GM23338 (cell line): ENCODE measurements around the gene GPR3. TPM values are rescaled to one million over a fixed set of nuclear protein-coding genes. Genes with fewer than 3 reads are reported as not detected.

ENCODE experiments used
- ATAC-seq: fragments of 200-7000 bp; cut with Tn5 transposase; 3 replicates; pipeline ENCODE4 v1.9.1; 2020
- DNase-seq: peaks from one replicate; pipeline ENCODE4 v3.0.0-alpha.2; 2015; ENCODE audit warnings: low spot score
- H2AFZ ChIP-seq: fragments of 200-600 bp; sonication (generic); 2 replicates; pipeline ENCODE4 v1.8.0; 2016; ENCODE audit warnings: antibody characterized with exemption, mild to moderate bottlenecking, moderate library complexity
- H3F3A ChIP-seq: fragments of 200-600 bp; sonication (generic); replicated peaks from 2 replicates; pipeline ENCODE4 v1.8.0; 2017; ENCODE audit warnings: antibody characterized with exemption, mixed run types, low read depth
- H3K27ac ChIP-seq: fragments of 200-600 bp; sonication (generic); 2 replicates; pipeline ENCODE4 v1.6.1; 2016; ENCODE audit warnings: low read depth
- H3K27me3 ChIP-seq: fragments of 200-600 bp; sonication (generic); 2 replicates; pipeline ENCODE4 v1.8.0; 2016; ENCODE audit warnings: mild to moderate bottlenecking, mixed run types, moderate library complexity; ENCODE audit not compliant: insufficient read depth
- H3K36me3 ChIP-seq: fragments of 200-600 bp; sonication (generic); 2 replicates; pipeline ENCODE4 v1.8.0; 2016; ENCODE audit warnings: mild to moderate bottlenecking; ENCODE audit not compliant: insufficient read depth
- H3K4me1 ChIP-seq: fragments of 200-600 bp; sonication (generic); 2 replicates; pipeline ENCODE4 v1.8.0; 2016; ENCODE audit warnings: mild to moderate bottlenecking, moderate library complexity; ENCODE audit not compliant: insufficient read depth
- H3K4me2 ChIP-seq: fragments of 200-600 bp; sonication (generic); 2 replicates; pipeline ENCODE4 v1.7.1; 2017; ENCODE audit warnings: mixed run types
- H3K4me3 ChIP-seq: fragments of 200-600 bp; sonication (generic); 2 replicates; pipeline ENCODE4 v1.6.1; 2016; ENCODE audit warnings: mixed run types
- H3K79me2 ChIP-seq: fragments of 200-600 bp; sonication (generic); replicated peaks from 2 replicates; pipeline ENCODE4 v1.8.0; 2017; ENCODE audit warnings: mild to moderate bottlenecking; ENCODE audit not compliant: insufficient read depth
- H3K9me2 ChIP-seq: fragments of 200-600 bp; sonication (generic); 2 replicates; pipeline ENCODE4 v1.8.0; 2017; ENCODE audit not compliant: insufficient read depth
- H4K20me1 ChIP-seq: fragments of 200-600 bp; sonication (generic); replicated peaks from 2 replicates; pipeline ENCODE4 v1.8.0; 2017; ENCODE audit warnings: mild to moderate bottlenecking; ENCODE audit not compliant: insufficient read depth
- H3K27ac Mint-ChIP-seq: 2 replicates; pipeline ENCODE4 v1.8.0; 2020; ENCODE audit warnings: inconsistent platforms, mild to moderate bottlenecking, moderate library complexity, mixed read lengths
- H3K27me3 Mint-ChIP-seq: 3 replicates; pipeline ENCODE4 v1.8.0; 2022; ENCODE audit warnings: low read depth, mild to moderate bottlenecking, moderate library complexity, mixed read lengths, inconsistent platforms; ENCODE audit not compliant: insufficient read depth, poor library complexity
- H3K36me3 Mint-ChIP-seq: 3 replicates; pipeline ENCODE4 v1.8.0; 2021; ENCODE audit warnings: low read depth, mild to moderate bottlenecking, inconsistent platforms, moderate library complexity, mixed read lengths
- H3K4me1 Mint-ChIP-seq: 3 replicates; pipeline ENCODE4 v1.8.0; 2020; ENCODE audit warnings: mild to moderate bottlenecking, inconsistent platforms, mixed read lengths
- H3K4me3 Mint-ChIP-seq: 3 replicates; pipeline ENCODE4 v1.8.0; 2021; ENCODE audit warnings: moderate library complexity, mild to moderate bottlenecking, inconsistent platforms, mixed read lengths
- H3K9me3 Mint-ChIP-seq: 3 replicates; pipeline ENCODE4 v1.8.0; 2020; ENCODE audit warnings: moderate library complexity, mild to moderate bottlenecking, inconsistent platforms, mixed read lengths
- CREB1 ChIP-seq: fragments of 250-450 bp; sonication (Bioruptor Pico); IDR thresholded peaks from 2 replicates; pipeline ENCODE4 v1.5.0; 2020; ENCODE audit warnings: low read depth, mild to moderate bottlenecking, moderate library complexity
- EZH2 ChIP-seq: fragments of 200-600 bp; sonication (generic); IDR thresholded peaks from one replicate; pipeline ENCODE4 v1.8.0; 2017; ENCODE audit warnings: antibody characterized with exemption, mild to moderate bottlenecking, low read depth; ENCODE audit not compliant: unreplicated experiment
- EZH2phosphoT487 ChIP-seq: fragments of 200-600 bp; sonication (generic); IDR thresholded peaks from one replicate; pipeline ENCODE4 v1.8.1; 2018; ENCODE audit warnings: antibody characterized with exemption; ENCODE audit not compliant: unreplicated experiment
- JUNB ChIP-seq: IDR thresholded peaks from one replicate; pipeline ENCODE4 v1.6.1; 2016; ENCODE audit warnings: antibody characterized with exemption; ENCODE audit not compliant: unreplicated experiment
- NANOG ChIP-seq: IDR thresholded peaks from 2 replicates; pipeline ENCODE4 v1.6.1; 2016; ENCODE audit warnings: antibody characterized with exemption, borderline replicate concordance
- POLR2AphosphoS5 ChIP-seq: IDR thresholded peaks from 2 replicates; pipeline ENCODE4 v1.6.1; 2016; ENCODE audit warnings: antibody characterized with exemption, low read depth
- STAT1 ChIP-seq: IDR thresholded peaks from one replicate; pipeline ENCODE4 v1.6.1; 2016; ENCODE audit warnings: antibody characterized with exemption; ENCODE audit not compliant: unreplicated experiment
- ZNF114 ChIP-seq: fragments of 250-450 bp; sonication (Bioruptor Pico); IDR thresholded peaks from 2 replicates; pipeline ENCODE4 v1.5.0; 2020; ENCODE audit warnings: mild to moderate bottlenecking, moderate library complexity
- ZNF331 ChIP-seq: fragments of 250-450 bp; sonication (Bioruptor Pico); IDR thresholded peaks from 2 replicates; pipeline ENCODE4 v1.5.0; 2020; ENCODE audit warnings: low read depth, mild to moderate bottlenecking, moderate library complexity
- polyA plus RNA-seq: library from polyadenylated mRNA; unstranded; fragments of >200 nt; fragmentation: Nextera tagmentation; extraction: Ambion mirVana; gene quantifications from 2 replicates; pipeline ENCODE4 v1.2.1, GENCODE V29; 2016
- total RNA-seq: library from RNA; depleted of rRNA; stranded (reverse); fragments of >200 nt; shearing (Covaris generic); gene quantifications from 2 replicates; pipeline ENCODE4 v1.2.3, GENCODE V29; 2014
- TF ChIP-seq, protein P1 (sequence below): IDR thresholded peaks from one replicate; pipeline ENCODE4 v1.6.1; 2018; ENCODE audit warnings: antibody characterized with exemption; ENCODE audit not compliant: unreplicated experiment
- TF ChIP-seq, protein P2 (sequence below): fragments of 250-450 bp; sonication (Bioruptor Pico); IDR thresholded peaks from 2 replicates; pipeline ENCODE4 v1.5.0; 2020; ENCODE audit warnings: mild to moderate bottlenecking, moderate library complexity
- TF ChIP-seq, protein P3 (sequence below), 2 experiments: fragments of 200-600 bp in 1 of 2; sonication (generic) in 1 of 2; conservative IDR thresholded peaks; 2 replicates each; pipeline versions ENCODE4 v1.5.1 to v1.6.1; 2016 to 2017; ENCODE audit warnings: antibody characterized with exemption in 2 of 2, low read depth in 2 of 2, mild to moderate bottlenecking in 2 of 2, moderate library complexity in 1 of 2
- TF ChIP-seq, protein P4 (sequence below): IDR thresholded peaks from 2 replicates; pipeline ENCODE4 v1.6.1; 2016; ENCODE audit warnings: antibody characterized with exemption

GPR3 gene
- total and polyA plus RNA-seq, 2 experiments from 2014 or later = 5.9 to 9.1 TPM

DNA sequence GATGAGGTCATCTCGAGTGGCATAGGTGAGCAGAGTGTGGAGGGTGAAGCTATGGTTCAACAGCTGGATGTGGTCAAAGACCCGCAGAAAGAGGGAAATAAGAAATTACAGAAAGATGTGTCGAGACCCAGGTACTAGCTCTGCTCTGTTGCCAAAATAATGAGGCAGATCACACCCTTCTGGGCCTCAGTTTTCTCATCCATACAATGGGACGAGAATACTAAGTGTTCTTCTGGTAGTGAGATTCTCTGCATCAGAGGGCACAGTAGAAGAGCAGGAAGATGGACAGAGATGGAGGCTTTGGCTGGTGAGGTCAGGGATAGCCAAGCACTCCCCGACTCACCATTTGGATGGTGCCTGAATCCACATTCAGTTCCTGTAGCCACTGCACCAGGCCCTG is 36.7 kb upstream of the GPR3 start:
- Mint-ChIP-seq H3K9me3 (no peaks in the 10 kb centered on the region; the same call in 2 of the 3 replicates), H3K27me3 (peaks cover 37% of the 10 kb centered on the region), H3K27ac (no peak overlapping the region), H3K4me3 (no peak overlapping the region), H3K4me1 (peaks cover 24% of the 10 kb centered on the region; the same call in 2 of the 3 replicates), H3K36me3 (peaks cover 5% of the 10 kb centered on the region; the same call in 1 of the 3 replicates)
- no peaks in the 10 kb centered on the region for H3K36me3 ChIP-seq
- peaks cover 30% of the 10 kb centered on the region for H3K27me3 ChIP-seq
- no peak overlapping the region for H3K4me3 ChIP-seq
- H2AFZ ChIP-seq = no peak overlapping the region
- no peaks in the 10 kb centered on the region for H3K9me2 ChIP-seq
- peaks cover 21% of the 10 kb centered on the region for H3K4me1 ChIP-seq
- no peak overlapping the region for H3K4me2 ChIP-seq
- H3F3A ChIP-seq = peaks cover 8% of the 10 kb centered on the region; the same call in 1 of the 2 replicates
- TF ChIP-seq STAT1 (no peak), ZNF114 (no peak), CREB1 (CRISPR knock-in tag) (no peak), EZH2phosphoT487 (no peak), EZH2 (no peak), ZNF331 (CRISPR knock-in tag) (no peak), NANOG (no peak), JUNB (no peak), POLR2AphosphoS5 (no peak)
- TF ChIP-seq, protein P1, sequence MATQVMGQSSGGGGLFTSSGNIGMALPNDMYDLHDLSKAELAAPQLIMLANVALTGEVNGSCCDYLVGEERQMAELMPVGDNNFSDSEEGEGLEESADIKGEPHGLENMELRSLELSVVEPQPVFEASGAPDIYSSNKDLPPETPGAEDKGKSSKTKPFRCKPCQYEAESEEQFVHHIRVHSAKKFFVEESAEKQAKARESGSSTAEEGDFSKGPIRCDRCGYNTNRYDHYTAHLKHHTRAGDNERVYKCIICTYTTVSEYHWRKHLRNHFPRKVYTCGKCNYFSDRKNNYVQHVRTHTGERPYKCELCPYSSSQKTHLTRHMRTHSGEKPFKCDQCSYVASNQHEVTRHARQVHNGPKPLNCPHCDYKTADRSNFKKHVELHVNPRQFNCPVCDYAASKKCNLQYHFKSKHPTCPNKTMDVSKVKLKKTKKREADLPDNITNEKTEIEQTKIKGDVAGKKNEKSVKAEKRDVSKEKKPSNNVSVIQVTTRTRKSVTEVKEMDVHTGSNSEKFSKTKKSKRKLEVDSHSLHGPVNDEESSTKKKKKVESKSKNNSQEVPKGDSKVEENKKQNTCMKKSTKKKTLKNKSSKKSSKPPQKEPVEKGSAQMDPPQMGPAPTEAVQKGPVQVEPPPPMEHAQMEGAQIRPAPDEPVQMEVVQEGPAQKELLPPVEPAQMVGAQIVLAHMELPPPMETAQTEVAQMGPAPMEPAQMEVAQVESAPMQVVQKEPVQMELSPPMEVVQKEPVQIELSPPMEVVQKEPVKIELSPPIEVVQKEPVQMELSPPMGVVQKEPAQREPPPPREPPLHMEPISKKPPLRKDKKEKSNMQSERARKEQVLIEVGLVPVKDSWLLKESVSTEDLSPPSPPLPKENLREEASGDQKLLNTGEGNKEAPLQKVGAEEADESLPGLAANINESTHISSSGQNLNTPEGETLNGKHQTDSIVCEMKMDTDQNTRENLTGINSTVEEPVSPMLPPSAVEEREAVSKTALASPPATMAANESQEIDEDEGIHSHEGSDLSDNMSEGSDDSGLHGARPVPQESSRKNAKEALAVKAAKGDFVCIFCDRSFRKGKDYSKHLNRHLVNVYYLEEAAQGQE = no peak
- TF ChIP-seq, protein P2, sequence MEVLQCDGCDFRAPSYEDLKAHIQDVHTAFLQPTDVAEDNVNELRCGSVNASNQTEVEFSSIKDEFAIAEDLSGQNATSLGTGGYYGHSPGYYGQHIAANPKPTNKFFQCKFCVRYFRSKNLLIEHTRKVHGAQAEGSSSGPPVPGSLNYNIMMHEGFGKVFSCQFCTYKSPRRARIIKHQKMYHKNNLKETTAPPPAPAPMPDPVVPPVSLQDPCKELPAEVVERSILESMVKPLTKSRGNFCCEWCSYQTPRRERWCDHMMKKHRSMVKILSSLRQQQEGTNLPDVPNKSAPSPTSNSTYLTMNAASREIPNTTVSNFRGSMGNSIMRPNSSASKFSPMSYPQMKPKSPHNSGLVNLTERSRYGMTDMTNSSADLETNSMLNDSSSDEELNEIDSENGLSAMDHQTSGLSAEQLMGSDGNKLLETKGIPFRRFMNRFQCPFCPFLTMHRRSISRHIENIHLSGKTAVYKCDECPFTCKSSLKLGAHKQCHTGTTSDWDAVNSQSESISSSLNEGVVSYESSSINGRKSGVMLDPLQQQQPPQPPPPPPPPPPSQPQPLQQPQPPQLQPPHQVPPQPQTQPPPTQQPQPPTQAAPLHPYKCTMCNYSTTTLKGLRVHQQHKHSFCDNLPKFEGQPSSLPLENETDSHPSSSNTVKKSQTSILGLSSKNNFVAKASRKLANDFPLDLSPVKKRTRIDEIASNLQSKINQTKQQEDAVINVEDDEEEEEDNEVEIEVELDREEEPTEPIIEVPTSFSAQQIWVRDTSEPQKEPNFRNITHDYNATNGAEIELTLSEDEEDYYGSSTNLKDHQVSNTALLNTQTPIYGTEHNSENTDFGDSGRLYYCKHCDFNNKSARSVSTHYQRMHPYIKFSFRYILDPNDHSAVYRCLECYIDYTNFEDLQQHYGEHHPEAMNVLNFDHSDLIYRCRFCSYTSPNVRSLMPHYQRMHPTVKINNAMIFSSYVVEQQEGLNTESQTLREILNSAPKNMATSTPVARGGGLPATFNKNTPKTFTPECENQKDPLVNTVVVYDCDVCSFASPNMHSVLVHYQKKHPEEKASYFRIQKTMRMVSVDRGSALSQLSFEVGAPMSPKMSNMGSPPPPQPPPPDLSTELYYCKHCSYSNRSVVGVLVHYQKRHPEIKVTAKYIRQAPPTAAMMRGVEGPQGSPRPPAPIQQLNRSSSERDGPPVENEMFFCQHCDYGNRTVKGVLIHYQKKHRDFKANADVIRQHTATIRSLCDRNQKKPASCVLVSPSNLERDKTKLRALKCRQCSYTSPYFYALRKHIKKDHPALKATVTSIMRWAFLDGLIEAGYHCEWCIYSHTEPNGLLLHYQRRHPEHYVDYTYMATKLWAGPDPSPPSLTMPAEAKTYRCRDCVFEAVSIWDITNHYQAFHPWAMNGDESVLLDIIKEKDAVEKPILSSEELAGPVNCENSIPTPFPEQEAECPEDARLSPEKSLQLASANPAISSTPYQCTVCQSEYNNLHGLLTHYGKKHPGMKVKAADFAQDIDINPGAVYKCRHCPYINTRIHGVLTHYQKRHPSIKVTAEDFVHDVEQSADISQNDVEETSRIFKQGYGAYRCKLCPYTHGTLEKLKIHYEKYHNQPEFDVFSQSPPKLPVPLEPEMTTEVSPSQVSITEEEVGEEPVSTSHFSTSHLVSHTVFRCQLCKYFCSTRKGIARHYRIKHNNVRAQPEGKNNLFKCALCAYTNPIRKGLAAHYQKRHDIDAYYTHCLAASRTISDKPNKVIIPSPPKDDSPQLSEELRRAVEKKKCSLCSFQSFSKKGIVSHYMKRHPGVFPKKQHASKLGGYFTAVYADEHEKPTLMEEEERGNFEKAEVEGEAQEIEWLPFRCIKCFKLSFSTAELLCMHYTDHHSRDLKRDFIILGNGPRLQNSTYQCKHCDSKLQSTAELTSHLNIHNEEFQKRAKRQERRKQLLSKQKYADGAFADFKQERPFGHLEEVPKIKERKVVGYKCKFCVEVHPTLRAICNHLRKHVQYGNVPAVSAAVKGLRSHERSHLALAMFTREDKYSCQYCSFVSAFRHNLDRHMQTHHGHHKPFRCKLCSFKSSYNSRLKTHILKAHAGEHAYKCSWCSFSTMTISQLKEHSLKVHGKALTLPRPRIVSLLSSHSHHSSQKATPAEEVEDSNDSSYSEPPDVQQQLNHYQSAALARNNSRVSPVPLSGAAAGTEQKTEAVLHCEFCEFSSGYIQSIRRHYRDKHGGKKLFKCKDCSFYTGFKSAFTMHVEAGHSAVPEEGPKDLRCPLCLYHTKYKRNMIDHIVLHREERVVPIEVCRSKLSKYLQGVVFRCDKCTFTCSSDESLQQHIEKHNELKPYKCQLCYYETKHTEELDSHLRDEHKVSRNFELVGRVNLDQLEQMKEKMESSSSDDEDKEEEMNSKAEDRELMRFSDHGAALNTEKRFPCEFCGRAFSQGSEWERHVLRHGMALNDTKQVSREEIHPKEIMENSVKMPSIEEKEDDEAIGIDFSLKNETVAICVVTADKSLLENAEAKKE (CRISPR knock-in tag) = no peak
- TF ChIP-seq, protein P3, sequence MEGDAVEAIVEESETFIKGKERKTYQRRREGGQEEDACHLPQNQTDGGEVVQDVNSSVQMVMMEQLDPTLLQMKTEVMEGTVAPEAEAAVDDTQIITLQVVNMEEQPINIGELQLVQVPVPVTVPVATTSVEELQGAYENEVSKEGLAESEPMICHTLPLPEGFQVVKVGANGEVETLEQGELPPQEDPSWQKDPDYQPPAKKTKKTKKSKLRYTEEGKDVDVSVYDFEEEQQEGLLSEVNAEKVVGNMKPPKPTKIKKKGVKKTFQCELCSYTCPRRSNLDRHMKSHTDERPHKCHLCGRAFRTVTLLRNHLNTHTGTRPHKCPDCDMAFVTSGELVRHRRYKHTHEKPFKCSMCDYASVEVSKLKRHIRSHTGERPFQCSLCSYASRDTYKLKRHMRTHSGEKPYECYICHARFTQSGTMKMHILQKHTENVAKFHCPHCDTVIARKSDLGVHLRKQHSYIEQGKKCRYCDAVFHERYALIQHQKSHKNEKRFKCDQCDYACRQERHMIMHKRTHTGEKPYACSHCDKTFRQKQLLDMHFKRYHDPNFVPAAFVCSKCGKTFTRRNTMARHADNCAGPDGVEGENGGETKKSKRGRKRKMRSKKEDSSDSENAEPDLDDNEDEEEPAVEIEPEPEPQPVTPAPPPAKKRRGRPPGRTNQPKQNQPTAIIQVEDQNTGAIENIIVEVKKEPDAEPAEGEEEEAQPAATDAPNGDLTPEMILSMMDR (conservative IDR thresholded peaks at IDR 0.05; ENCODE audit: low read depth in 2 of 2) = no peak
- TF ChIP-seq, protein P4, sequence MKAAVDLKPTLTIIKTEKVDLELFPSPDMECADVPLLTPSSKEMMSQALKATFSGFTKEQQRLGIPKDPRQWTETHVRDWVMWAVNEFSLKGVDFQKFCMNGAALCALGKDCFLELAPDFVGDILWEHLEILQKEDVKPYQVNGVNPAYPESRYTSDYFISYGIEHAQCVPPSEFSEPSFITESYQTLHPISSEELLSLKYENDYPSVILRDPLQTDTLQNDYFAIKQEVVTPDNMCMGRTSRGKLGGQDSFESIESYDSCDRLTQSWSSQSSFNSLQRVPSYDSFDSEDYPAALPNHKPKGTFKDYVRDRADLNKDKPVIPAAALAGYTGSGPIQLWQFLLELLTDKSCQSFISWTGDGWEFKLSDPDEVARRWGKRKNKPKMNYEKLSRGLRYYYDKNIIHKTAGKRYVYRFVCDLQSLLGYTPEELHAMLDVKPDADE = no peak
- H4K20me1 ChIP-seq = no peaks in the 10 kb centered on the region
- H3K79me2 ChIP-seq = no peaks in the 10 kb centered on the region
- no peak overlapping the region for H3K27ac ChIP-seq
- ATAC-seq (no peak), DNase-seq (no peak)
